ENCODE measurements around the gene THRB.

DNA sequence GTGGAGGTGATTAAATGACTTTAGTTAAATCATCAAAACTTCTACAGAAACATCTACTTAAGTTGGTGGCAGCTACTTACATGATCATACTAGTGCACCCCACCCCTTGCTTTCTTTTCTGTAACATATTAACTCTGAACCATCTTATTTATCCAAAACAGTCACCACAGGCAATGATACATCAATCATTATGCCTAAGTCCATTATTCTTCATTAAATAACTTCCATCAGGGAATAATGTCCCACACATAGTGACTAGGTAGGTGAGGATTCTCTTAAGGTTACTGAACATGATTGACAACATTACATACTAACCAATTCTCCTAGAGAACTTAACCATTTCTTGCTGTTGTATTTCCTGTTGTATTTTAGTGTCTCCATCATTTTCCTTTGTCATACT lies 339.4 kb downstream of the THRB start:
- TF ChIP-seq, protein P1, sequence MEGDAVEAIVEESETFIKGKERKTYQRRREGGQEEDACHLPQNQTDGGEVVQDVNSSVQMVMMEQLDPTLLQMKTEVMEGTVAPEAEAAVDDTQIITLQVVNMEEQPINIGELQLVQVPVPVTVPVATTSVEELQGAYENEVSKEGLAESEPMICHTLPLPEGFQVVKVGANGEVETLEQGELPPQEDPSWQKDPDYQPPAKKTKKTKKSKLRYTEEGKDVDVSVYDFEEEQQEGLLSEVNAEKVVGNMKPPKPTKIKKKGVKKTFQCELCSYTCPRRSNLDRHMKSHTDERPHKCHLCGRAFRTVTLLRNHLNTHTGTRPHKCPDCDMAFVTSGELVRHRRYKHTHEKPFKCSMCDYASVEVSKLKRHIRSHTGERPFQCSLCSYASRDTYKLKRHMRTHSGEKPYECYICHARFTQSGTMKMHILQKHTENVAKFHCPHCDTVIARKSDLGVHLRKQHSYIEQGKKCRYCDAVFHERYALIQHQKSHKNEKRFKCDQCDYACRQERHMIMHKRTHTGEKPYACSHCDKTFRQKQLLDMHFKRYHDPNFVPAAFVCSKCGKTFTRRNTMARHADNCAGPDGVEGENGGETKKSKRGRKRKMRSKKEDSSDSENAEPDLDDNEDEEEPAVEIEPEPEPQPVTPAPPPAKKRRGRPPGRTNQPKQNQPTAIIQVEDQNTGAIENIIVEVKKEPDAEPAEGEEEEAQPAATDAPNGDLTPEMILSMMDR (IDR thresholded peaks at IDR 0.05 in 8 of 11, conservative IDR thresholded peaks at IDR 0.05 in 3 of 11) = no peak
- TF ChIP-seq POLR2AphosphoS5 (IDR thresholded peaks at IDR 0.05) = no peak
